GM12878 (cell line): ENCODE measurements around the gene SLC37A3. TPM values are rescaled to one million over a fixed set of nuclear protein-coding genes. Genes with fewer than 3 reads are reported as not detected.
"Not testable (repeated sequence)": the region's sequence is repeated elsewhere in the genome, so short reads cannot be mapped to it uniquely, and the experiment has no call there.

Experiments used
- ATAC-seq: fragments of 200-7000 bp; cut with Tn5 transposase; 3 replicates; pipeline ENCODE4 v1.9.1; 2020; ENCODE audit warnings: mild to moderate bottlenecking, moderate library complexity
- BruUV-seq: library from RNA; stranded (reverse); fragments of 400-500 nt; replicated peaks from 2 replicates; lab custom pipeline; 2021; lab: Mats Ljungman, UMichigan
- CTCF ChIA-PET: fragments of 300-600 bp; sonication (Branson Sonifier 250); formaldehyde crosslinking; extraction: SDS; loops from one replicate; lab custom pipeline; 2021; ENCODE audit warnings: inconsistent platforms; lab: Yijun Ruan, JAX
- POLR2A ChIA-PET: fragments of 350-600 bp; formaldehyde crosslinking; extraction: SDS; loops from one replicate; lab custom pipeline; 2021; ENCODE audit warnings: inconsistent platforms; lab: Charles Lee
- RAD21 ChIA-PET: fragments of 300-600 bp; sonication (Branson Sonifier 250); formaldehyde crosslinking; loops from one replicate; lab custom pipeline; 2023; ENCODE audit warnings: antibody characterized with exemption; ENCODE audit not compliant: unreplicated experiment; lab: Charles Lee
- SMC1A ChIA-PET: fragments of 300-600 bp; sonication (Branson Sonifier 250); formaldehyde crosslinking; loops from one replicate; lab custom pipeline; 2023; ENCODE audit not compliant: unreplicated experiment, uncharacterized antibody; lab: Charles Lee
- DNase-seq: peaks from one replicate; pipeline ENCODE4 v3.0.0-alpha.2; 2011; ENCODE audit warnings: low read depth, low spot score
- FAIRE-seq: peaks from 3 replicates; lab custom pipeline; 2011; peaks lifted over from hg19 to GRCh38; lab: Jason Lieb, UNC
- H2AFZ ChIP-seq: 2 replicates; pipeline ENCODE4 v1.6.0; 2011; ENCODE audit warnings: low read depth, low read length, control low read depth; ENCODE audit not compliant: control insufficient read depth
- H3K27ac ChIP-seq: 2 replicates; pipeline ENCODE4 v1.5.1; 2011; ENCODE audit warnings: control low read depth; ENCODE audit not compliant: control insufficient read depth, insufficient read depth
- H3K27me3 ChIP-seq, 2 experiments: replicated peaks in 1 of 2; 2 replicates each; pipeline versions ENCODE4 v1.6.0 to v1.6.1; 2011; ENCODE audit warnings: low read length in 1 of 2; ENCODE audit not compliant: control insufficient read depth in 2 of 2, insufficient read depth in 2 of 2
- H3K36me3 ChIP-seq, 2 experiments: 2 replicates each; pipeline ENCODE4 v1.5.1; 2011; ENCODE audit warnings: low read length in 1 of 2; ENCODE audit not compliant: control insufficient read depth in 2 of 2, insufficient read depth in 2 of 2
- H3K4me1 ChIP-seq: 2 replicates; pipeline ENCODE4 v1.6.1; 2011; ENCODE audit warnings: mild to moderate bottlenecking, low read length, moderate library complexity, mixed read lengths; ENCODE audit not compliant: control insufficient read depth, insufficient read depth
- H3K4me2 ChIP-seq: 2 replicates; pipeline ENCODE4 v1.6.0; 2011; ENCODE audit warnings: control low read depth; ENCODE audit not compliant: control insufficient read depth, insufficient read depth
- H3K4me3 ChIP-seq: fragments of 200-600 bp; sonication (generic); 2 replicates; pipeline ENCODE4 v1.5.1; 2016
- H3K79me2 ChIP-seq: 2 replicates; pipeline ENCODE4 v1.6.0; 2011; ENCODE audit warnings: low read length; ENCODE audit not compliant: control insufficient read depth, insufficient read depth
- H3K9ac ChIP-seq: 2 replicates; pipeline ENCODE4 v1.8.0; 2011; ENCODE audit warnings: low read length, control low read depth, mixed read lengths; ENCODE audit not compliant: control insufficient read depth, insufficient read depth
- H3K9me3 ChIP-seq: replicated peaks from 3 replicates; pipeline ENCODE4 v1.5.1; 2011; ENCODE audit warnings: mild to moderate bottlenecking, low read length; ENCODE audit not compliant: control insufficient read depth, insufficient read depth
- H4K20me1 ChIP-seq: 2 replicates; pipeline ENCODE4 v1.6.0; 2011; ENCODE audit not compliant: control insufficient read depth, insufficient read depth
- E2F4 ChIP-seq: IDR thresholded peaks from 2 replicates; pipeline ENCODE4 v1.6.1; 2012; ENCODE audit warnings: low read depth, low read length, improper control_type of control experiment
- FOS ChIP-seq: IDR thresholded peaks from 3 replicates; pipeline ENCODE4 v1.6.1; 2011; ENCODE audit warnings: borderline replicate concordance; ENCODE audit not compliant: insufficient read length; ENCODE audit errors: extremely low read depth
- PAX8 ChIP-seq: fragments of 450-650 bp; IDR thresholded peaks from 2 replicates; pipeline ENCODE4 v1.6.1; 2017; ENCODE audit warnings: mild to moderate bottlenecking, moderate library complexity
- RAD21 ChIP-seq: IDR thresholded peaks from 2 replicates; pipeline ENCODE4 v1.6.1; 2011; ENCODE audit warnings: mild to moderate bottlenecking, low read depth, low read length, moderate library complexity; ENCODE audit not compliant: insufficient read depth
- SPI1 ChIP-seq: IDR thresholded peaks from 2 replicates; pipeline ENCODE4 v1.6.1; 2011; ENCODE audit warnings: low read depth, mild to moderate bottlenecking, low read length, moderate library complexity, borderline replicate concordance; ENCODE audit not compliant: insufficient read depth
- WGBS: methylation state at CpG from one replicate; pipeline ENCODE4 v1.1.6; 2016; ENCODE audit warnings: low lambda C conversion rate; ENCODE audit not compliant: insufficient replicate concordance, insufficient coverage; ENCODE audit errors: missing lambda C conversion rate; 5-methylcytosine and 5-hydroxymethylcytosine counted together
- in situ Hi-C: fragments of 300-500 bp; cut with MboI; formaldehyde crosslinking; loops from 9 replicates; pipeline ENCODE4 v1.14.3; 2018; ENCODE audit warnings: mixed read lengths
- intact Hi-C: fragments of 100-400 bp; cut with micrococcal nuclease; formaldehyde crosslinking; loops from one replicate; pipeline ENCODE4 v1.14.2; 2022; ENCODE audit not compliant: unreplicated experiment
- polyA plus RNA-seq, 11 experiments: library from polyadenylated mRNA; depleted of rRNA in 4 of 11; unstranded in 6 of 11; stranded (reverse) in 5 of 11; fragments of >200 nt; fragmentation: Nextera tagmentation in 4 of 11; fragmentation: Illumina TruSeq in 1 of 11; extraction: Ambion mirVana in 4 of 11; extraction: Trizol in 1 of 11; gene quantifications; 1 replicate in 1 of 11; 2 replicates in 10 of 11; pipeline versions ENCODE4 v1.2.1 to v1.2.3, GENCODE V29; 2011 to 2016; ENCODE audit warnings: inconsistent platforms in 2 of 11, missing spikeins in 2 of 11, low read depth in 1 of 11
- total RNA-seq, 4 experiments: library from RNA; depleted of rRNA in 3 of 4; stranded (reverse); fragments of >200 nt in 3 of 4; fragmentation: Illumina TruSeq in 1 of 4; extraction: Trizol in 1 of 4; gene quantifications; 2 replicates each; pipeline versions ENCODE4 v1.2.1 to v1.2.3, GENCODE V29; 2013 to 2021

SLC37A3 gene
- total and polyA plus RNA-seq, 10 of the 15 experiments (the other 5 are each of a cell fraction or from before 2014, with no cell fraction given): 3.7 to 13.6 (median 11.0) TPM

- POLR2A ChIA-PET: interaction anchor here (0.7 kb wide), 1 partner anchor 1366 kb away, joined by 4 read pairs; no protein-coding TSS in a partner anchor
Measured at GRCh38 chr7:140416560-140416959, 18.2 kb upstream of the SLC37A3 start.

GRCh38 chr7:140415816-140416215 lies 17.5 kb upstream of the SLC37A3 start:
- intact Hi-C loops: not testable (repeated sequence)

More at GRCh38 chr7:140416560-140416959, 18.2 kb upstream of the SLC37A3 start:
- 57% methylated on average over 8 of the region's 8 CpGs for WGBS
- FAIRE-seq (no peak), DNase-seq (no peak), ATAC-seq (no peak)
- intact Hi-C loops (no loop called here), in situ Hi-C loops (no loop called here)
- H3K4me2 ChIP-seq: no peak overlapping the region
- no peaks in the 10 kb centered on the region for H3K36me3 ChIP-seq
- H3K9me3 ChIP-seq: no peaks in the 10 kb centered on the region
- no peak overlapping the region for H3K4me3 ChIP-seq
- no peaks in the 10 kb centered on the region for H4K20me1 ChIP-seq
- ChIA-PET RAD21 (no interaction called here), SMC1A (interaction anchor here (0.7 to 0.9 kb wide), 2 partner anchors 94 to 340 kb away, joined by 3 to 4 read pairs; no protein-coding TSS in a partner anchor), CTCF (no interaction called here)
- H3K4me1 ChIP-seq: no peaks in the 10 kb centered on the region
- no peaks in the 10 kb centered on the region; a peak in 1 of 4 replicates for H3K27me3 ChIP-seq
- H3K9ac ChIP-seq: no peak overlapping the region
- TF ChIP-seq E2F4: no peak
- TF ChIP-seq RAD21: no peak
- TF ChIP-seq SPI1: no peak
- TF ChIP-seq FOS: no peak
- no peak for TF ChIP-seq PAX8
- no peak overlapping the region for H2AFZ ChIP-seq
- H3K27ac ChIP-seq: no peak overlapping the region
- no peaks in the 10 kb centered on the region for H3K79me2 ChIP-seq
- no TSS peak for BruUV-seq

More at GRCh38 chr7:140415816-140416215, 17.5 kb upstream of the SLC37A3 start:
- BruUV-seq, H3K4me1 ChIP-seq, POLR2A ChIA-PET, DNase-seq, H3K36me3 ChIP-seq, H3K27ac ChIP-seq, CTCF ChIA-PET, ATAC-seq, H3K9me3 ChIP-seq, in situ Hi-C loops, H3K4me3 ChIP-seq, H4K20me1 ChIP-seq, FAIRE-seq, H3K79me2 ChIP-seq, H2AFZ ChIP-seq, H3K9ac ChIP-seq, H3K27me3 ChIP-seq, H3K4me2 ChIP-seq: not testable (repeated sequence)
- 55% methylated on average over 9 of the region's 9 CpGs for WGBS
- ChIA-PET RAD21 (interaction anchor here (0.6 kb wide), 1 partner anchor 18 kb away, joined by 4 read pairs; no protein-coding TSS in a partner anchor), SMC1A (interaction anchor here (0.9 kb wide), 1 partner anchor 94 kb away, joined by 3 read pairs; no protein-coding TSS in a partner anchor)
